HepG2 (cell line): ENCODE data around the gene ZC3H14.

ENCODE experiments used
- USF2 ChIP-seq, 2 experiments: sonication (generic) in 1 of 2; formaldehyde crosslinking in 1 of 2; IDR thresholded peaks; 2 replicates each; pipeline versions ENCODE4 v1.5.1 to v1.6.1; 2011 to 2020; ENCODE audit warnings: borderline replicate concordance in 1 of 2, low read depth in 1 of 2, low read length in 1 of 2, mild to moderate bottlenecking in 1 of 2, missing genetic modification reagents in 1 of 2, moderate library complexity in 1 of 2
- ZIK1 ChIP-seq: sonication (generic); formaldehyde crosslinking; IDR thresholded peaks from 2 replicates; pipeline ENCODE4 v1.5.0; 2020; ENCODE audit warnings: mild to moderate bottlenecking, low read depth, missing genetic modification reagents, borderline replicate concordance
- TF ChIP-seq, protein P1 (sequence below): sonication (generic); formaldehyde crosslinking; IDR thresholded peaks from 2 replicates; pipeline ENCODE4 v1.5.0; 2020; ENCODE audit warnings: mild to moderate bottlenecking, missing genetic modification reagents, moderate library complexity

DNA sequence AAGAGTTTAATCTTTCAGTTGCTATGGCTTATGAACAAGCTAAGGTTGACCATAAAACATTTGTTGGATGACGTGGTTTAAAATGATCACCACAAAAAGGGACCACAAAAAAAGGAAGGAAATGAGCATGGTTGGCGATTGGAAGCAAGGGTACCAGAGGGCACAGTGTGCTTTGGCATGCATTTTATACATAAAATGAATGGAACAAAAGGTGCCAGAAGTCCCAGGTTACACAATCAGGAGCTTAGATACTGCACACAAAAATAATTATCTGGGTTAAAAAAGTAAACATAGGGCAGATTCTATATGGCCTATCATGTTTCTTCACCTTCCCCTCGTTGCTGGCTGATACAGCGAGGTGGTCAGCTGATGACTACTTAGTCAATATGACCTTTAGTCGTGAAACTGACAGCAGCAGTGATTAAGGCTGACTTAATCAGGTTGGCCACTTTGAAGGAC, 50.7 kb downstream of the ZC3H14 start:
- TF ChIP-seq ZIK1 (CRISPR knock-in tag) = no peak
- peak; percentile 61 for TF ChIP-seq USF2 (IDR thresholded peaks at IDR 0.05; ENCODE audit: low read depth, low read length)
- TF ChIP-seq USF2 (CRISPR knock-in tag; IDR thresholded peaks at IDR 0.05; ENCODE audit: borderline replicate concordance) = peak; percentile 70; the same call in 1 of the 2 replicates
- TF ChIP-seq, protein P1, sequence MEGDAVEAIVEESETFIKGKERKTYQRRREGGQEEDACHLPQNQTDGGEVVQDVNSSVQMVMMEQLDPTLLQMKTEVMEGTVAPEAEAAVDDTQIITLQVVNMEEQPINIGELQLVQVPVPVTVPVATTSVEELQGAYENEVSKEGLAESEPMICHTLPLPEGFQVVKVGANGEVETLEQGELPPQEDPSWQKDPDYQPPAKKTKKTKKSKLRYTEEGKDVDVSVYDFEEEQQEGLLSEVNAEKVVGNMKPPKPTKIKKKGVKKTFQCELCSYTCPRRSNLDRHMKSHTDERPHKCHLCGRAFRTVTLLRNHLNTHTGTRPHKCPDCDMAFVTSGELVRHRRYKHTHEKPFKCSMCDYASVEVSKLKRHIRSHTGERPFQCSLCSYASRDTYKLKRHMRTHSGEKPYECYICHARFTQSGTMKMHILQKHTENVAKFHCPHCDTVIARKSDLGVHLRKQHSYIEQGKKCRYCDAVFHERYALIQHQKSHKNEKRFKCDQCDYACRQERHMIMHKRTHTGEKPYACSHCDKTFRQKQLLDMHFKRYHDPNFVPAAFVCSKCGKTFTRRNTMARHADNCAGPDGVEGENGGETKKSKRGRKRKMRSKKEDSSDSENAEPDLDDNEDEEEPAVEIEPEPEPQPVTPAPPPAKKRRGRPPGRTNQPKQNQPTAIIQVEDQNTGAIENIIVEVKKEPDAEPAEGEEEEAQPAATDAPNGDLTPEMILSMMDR (CRISPR knock-in tag) = no peak
